Endothelial cell of umbilical vein (primary cell): Measurements from ENCODE around the gene SCIN. TPM values are rescaled to one million over a fixed set of nuclear protein-coding genes. Genes with fewer than 3 reads are reported as not detected.
"Not testable (repeated sequence)": the region's sequence is repeated elsewhere in the genome, so short reads cannot be mapped to it uniquely, and the experiment has no call there.

Experiments
- BruUV-seq: library from RNA; stranded (reverse); fragments of 400-500 nt; replicated peaks from 2 replicates; lab custom pipeline; 2021; lab: Mats Ljungman, UMichigan
- CTCF ChIA-PET: fragments of 300-600, 350-600 bp; sonication (Branson Sonifier 250); formaldehyde crosslinking; loops from one replicate; lab custom pipeline; 2021; ENCODE audit warnings: antibody characterized with exemption, inconsistent platforms; lab: Charles Lee
- POLR2A ChIA-PET: fragments of 300-600, 350-600 bp; sonication (Branson Sonifier 250); formaldehyde crosslinking; loops from one replicate; lab custom pipeline; 2021; ENCODE audit warnings: antibody characterized with exemption, inconsistent platforms; lab: Charles Lee
- DNase-seq: peaks from one replicate; pipeline ENCODE4 v3.0.0-alpha.2; 2011; ENCODE audit warnings: low read depth, low spot score
- FAIRE-seq: peaks from 2 replicates; lab custom pipeline; 2011; peaks lifted over from hg19 to GRCh38; lab: Jason Lieb, UNC
- H2AFZ ChIP-seq: 2 replicates; pipeline ENCODE4 v1.6.0; 2012; ENCODE audit warnings: low read depth, low read length, control low read depth, inconsistent platforms
- H3K27ac ChIP-seq: 2 replicates; pipeline ENCODE4 v1.5.1; 2011; ENCODE audit warnings: low read depth, mild to moderate bottlenecking, control low read depth, low read length, moderate library complexity; ENCODE audit not compliant: insufficient read depth
- H3K27me3 ChIP-seq, 2 experiments: 2 replicates each; pipeline versions ENCODE4 v1.6.0 to v1.6.1; 2011; ENCODE audit warnings: low read length in 2 of 2, mixed read lengths in 1 of 2; ENCODE audit not compliant: control insufficient read depth in 2 of 2, insufficient read depth in 2 of 2
- H3K36me3 ChIP-seq, 2 experiments: 2 replicates in 1 of 2; 3 replicates in 1 of 2; pipeline ENCODE4 v1.5.1; 2011; ENCODE audit warnings: low read length in 2 of 2, mild to moderate bottlenecking in 1 of 2, moderate library complexity in 1 of 2; ENCODE audit not compliant: control insufficient read depth in 2 of 2, insufficient read depth in 2 of 2; ENCODE audit errors: extremely low read depth in 1 of 2
- H3K4me1 ChIP-seq: 3 replicates; pipeline ENCODE4 v1.5.1; 2011; ENCODE audit warnings: mild to moderate bottlenecking, low read length; ENCODE audit not compliant: control insufficient read depth, insufficient read depth; ENCODE audit errors: extremely low read depth
- H3K4me2 ChIP-seq: 2 replicates; pipeline ENCODE4 v1.6.1; 2011; ENCODE audit warnings: low read length, control low read depth, mixed read lengths; ENCODE audit not compliant: insufficient read depth
- H3K4me3 ChIP-seq, 3 experiments: fragments of 200-600 bp in 1 of 3; sonication (generic), shearing (Covaris generic) in 1 of 3; replicated peaks in 1 of 3; 2 replicates each; pipeline ENCODE4 v1.5.1; 2011 to 2016; ENCODE audit warnings: control low read depth in 3 of 3, low read length in 3 of 3, mild to moderate bottlenecking in 2 of 3, inconsistent platforms in 1 of 3, low read depth in 1 of 3, moderate library complexity in 1 of 3; ENCODE audit not compliant: insufficient read depth in 1 of 3
- H3K79me2 ChIP-seq: 2 replicates; pipeline ENCODE4 v1.6.0; 2012; ENCODE audit warnings: low read length, inconsistent platforms; ENCODE audit not compliant: control insufficient read depth, insufficient read depth
- H3K9ac ChIP-seq: replicated peaks from 2 replicates; pipeline ENCODE3; 2011; ENCODE audit warnings: low read length, control low read depth; ENCODE audit not compliant: insufficient read depth; ENCODE audit errors: extremely low read depth
- H3K9me1 ChIP-seq: replicated peaks from 3 replicates; pipeline ENCODE4 v1.6.0; 2011; ENCODE audit warnings: mild to moderate bottlenecking, low read length; ENCODE audit not compliant: control insufficient read depth, insufficient read depth; ENCODE audit errors: extremely low read depth
- H3K9me3 ChIP-seq: replicated peaks from 2 replicates; pipeline ENCODE4 v1.5.1; 2012; ENCODE audit warnings: low read length, inconsistent platforms; ENCODE audit not compliant: control insufficient read depth, insufficient read depth
- H4K20me1 ChIP-seq: replicated peaks from 2 replicates; pipeline ENCODE3; 2011; ENCODE audit warnings: mild to moderate bottlenecking, low read length; ENCODE audit not compliant: control insufficient read depth, insufficient read depth; ENCODE audit errors: extremely low read depth
- CTCF ChIP-seq, 2 donors: IDR thresholded peaks; 1 replicate in 1 of 2; 2 replicates in 1 of 2; pipeline ENCODE4 v1.5.1; 2011; ENCODE audit warnings: low read length in 2 of 2, mild to moderate bottlenecking in 2 of 2, moderate library complexity in 2 of 2, control low read depth in 1 of 2, inconsistent platforms in 1 of 2, low read depth in 1 of 2; ENCODE audit not compliant: insufficient read depth in 1 of 2; ENCODE audit errors: extremely low read depth in 1 of 2
- EZH2 ChIP-seq: IDR thresholded peaks from 2 replicates; pipeline ENCODE4 v1.6.1; 2012; ENCODE audit warnings: borderline replicate concordance, low read depth, mild to moderate bottlenecking, moderate library complexity, low read length, inconsistent platforms; ENCODE audit not compliant: severe bottlenecking
- FOS ChIP-seq: IDR thresholded peaks from 2 replicates; pipeline ENCODE4 v1.6.1; 2011; ENCODE audit warnings: mild to moderate bottlenecking, low read length, moderate library complexity, borderline replicate concordance; ENCODE audit not compliant: insufficient read depth
- GATA2 ChIP-seq: IDR thresholded peaks from 2 replicates; pipeline ENCODE4 v1.7.0; 2011; ENCODE audit warnings: low read depth, mild to moderate bottlenecking, moderate library complexity, mixed read lengths, low read length; ENCODE audit not compliant: insufficient read length, insufficient read depth
- JUN ChIP-seq: IDR thresholded peaks from 2 replicates; pipeline ENCODE4 v1.6.1; 2011; ENCODE audit warnings: borderline replicate concordance, low read depth; ENCODE audit not compliant: insufficient read length, insufficient read depth
- MAX ChIP-seq: IDR thresholded peaks from 2 replicates; pipeline ENCODE4 v1.6.1; 2011; ENCODE audit not compliant: insufficient read depth, insufficient read length
- MYC ChIP-seq: IDR thresholded peaks from one replicate; pipeline ENCODE4 v1.6.1; 2011; ENCODE audit warnings: mild to moderate bottlenecking, low read depth, low read length
- POLR2A ChIP-seq: IDR thresholded peaks from 2 replicates; pipeline ENCODE4 v1.6.1; 2012; ENCODE audit warnings: low read depth, mild to moderate bottlenecking, control low read depth, low read length
- POLR2AphosphoS5 ChIP-seq: IDR thresholded peaks from 2 replicates; pipeline ENCODE4 v1.6.1; 2012; ENCODE audit warnings: low read depth, mild to moderate bottlenecking, control low read depth, low read length, moderate library complexity; ENCODE audit not compliant: insufficient read depth
- dilution Hi-C: fragments of 300-500 bp; cut with MboI; formaldehyde crosslinking; loops from one replicate; pipeline ENCODE4 v1.15.0; 2019; ENCODE audit warnings: low sequenced_read_pairs; ENCODE audit not compliant: extremely low pct_ligation_motif_present
- intact Hi-C: fragments of 100-400 bp; cut with micrococcal nuclease; formaldehyde crosslinking; loops from one replicate; pipeline ENCODE4 v1.10.0; 2022
- polyA plus RNA-seq, 4 experiments: library from polyadenylated mRNA; depleted of rRNA in 3 of 4; stranded (reverse) in 3 of 4; unstranded in 1 of 4; fragments of >200 nt; gene quantifications; 2 replicates each; pipeline versions ENCODE4 v1.2.1 to v1.2.3, GENCODE V29; 2011 to 2012; ENCODE audit warnings: missing spikeins in 1 of 4
- total RNA-seq: library from RNA; stranded (reverse); gene quantifications from 2 replicates; pipeline ENCODE4 v1.2.3, GENCODE V29; 2021

The SCIN gene
- total and polyA plus RNA-seq, 2 donors (not counting 3 experiments of a cell fraction or from before 2014, with no cell fraction given): 0.07 to 0.69 TPM

DNA sequence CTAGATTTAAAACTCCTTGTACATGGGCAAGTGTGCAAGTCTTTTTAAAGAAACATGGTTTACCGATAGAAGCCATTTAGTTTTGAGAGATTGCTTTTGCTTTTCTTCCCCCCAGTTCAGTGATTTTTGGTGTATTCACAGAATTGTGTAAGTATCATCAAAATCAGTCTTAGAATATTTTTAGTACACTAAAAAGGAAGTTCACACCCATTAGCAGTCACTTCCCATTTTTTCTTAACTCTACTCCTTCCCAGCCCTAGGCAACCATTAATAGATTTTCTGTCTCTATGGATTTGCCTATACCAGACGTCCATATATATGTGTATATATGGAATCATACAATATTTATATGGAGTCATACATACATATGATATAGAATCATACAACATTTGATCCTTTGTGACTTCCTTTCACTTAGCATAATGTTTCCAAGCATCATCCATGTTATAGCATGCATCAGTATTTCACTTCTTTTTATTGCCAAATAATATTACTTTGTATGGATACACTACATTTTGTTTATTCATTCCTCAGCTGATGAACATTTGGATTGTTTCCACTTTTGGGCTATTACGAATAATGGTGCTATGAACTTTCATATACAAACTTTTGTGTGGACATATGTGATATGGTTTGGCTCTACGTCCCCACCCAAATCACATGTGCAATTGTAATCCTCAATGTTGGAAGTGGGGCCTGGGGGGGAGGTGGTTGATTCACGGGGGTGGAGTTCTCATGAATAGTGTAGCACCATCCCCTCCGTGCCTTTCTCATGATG is 100.4 kb downstream of the SCIN start:
- ChIA-PET POLR2A (no interaction called here), CTCF (interaction anchor here (1.1 to 1.3 kb wide), 2 partner anchors 32 to 95 kb away, joined by 3 read pairs; no protein-coding TSS in a partner anchor)
- H3K79me2 ChIP-seq: no peaks in the 10 kb centered on the region
- no peak overlapping the region for H3K4me2 ChIP-seq
- FAIRE-seq (no peak), DNase-seq (no peak)
- H3K9me1 ChIP-seq: no peaks in the 10 kb centered on the region
- H3K9ac ChIP-seq: no peak overlapping the region
- no peak overlapping the region for H3K27ac ChIP-seq
- H4K20me1 ChIP-seq: no peaks in the 10 kb centered on the region
- H3K9me3 ChIP-seq: no peaks in the 10 kb centered on the region
- intact Hi-C loops (no loop called here), dilution Hi-C loops (no loop called here)
- H3K4me3 ChIP-seq: no peak overlapping the region
- no peaks in the 10 kb centered on the region for H3K36me3 ChIP-seq
- H2AFZ ChIP-seq: no peak overlapping the region
- H3K27me3 ChIP-seq: peaks cover 0 to 1% of the 10 kb centered on the region in 2 experiments
- no TSS peak for BruUV-seq
- TF ChIP-seq POLR2AphosphoS5 (no peak), FOS (no peak), MYC (no peak), MAX (no peak), EZH2 (no peak), GATA2 (no peak), CTCF (IDR thresholded peaks at IDR 0.05; ENCODE audit: extremely low read depth in 1 of 2, insufficient read depth in 1 of 2, low read depth in 1 of 2, low read length in 2 of 2) (no peak), JUN (no peak), POLR2A (no peak)
- H3K4me1 ChIP-seq: no peaks in the 10 kb centered on the region

DNA sequence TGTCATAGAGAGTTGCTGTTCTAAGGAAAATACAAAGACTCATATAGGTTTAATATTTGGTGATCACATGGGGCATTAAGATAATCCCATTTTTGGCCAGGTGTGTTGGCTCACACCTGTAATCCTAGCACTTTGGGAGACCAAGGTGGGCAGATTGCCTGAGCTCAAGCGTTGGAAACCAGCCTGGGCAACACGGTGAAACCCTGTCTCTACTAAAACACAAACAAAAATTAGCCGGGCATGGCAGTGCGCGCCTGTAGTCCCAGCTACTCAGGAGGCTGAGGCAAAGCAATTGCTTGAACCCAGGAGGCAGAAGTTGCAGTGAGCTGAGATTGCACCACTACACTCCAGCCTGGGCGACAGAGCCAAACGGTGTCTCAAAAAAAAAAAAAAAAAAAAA is 102.9 kb downstream of the SCIN start:
- FAIRE-seq, H3K4me1 ChIP-seq, H3K36me3 ChIP-seq, H3K27me3 ChIP-seq, H3K9me3 ChIP-seq, H3K9ac ChIP-seq, H3K9me1 ChIP-seq, BruUV-seq, H3K27ac ChIP-seq, dilution Hi-C loops, DNase-seq, intact Hi-C loops, H2AFZ ChIP-seq, H3K4me3 ChIP-seq, H4K20me1 ChIP-seq, H3K4me2 ChIP-seq, H3K79me2 ChIP-seq: not testable (repeated sequence)
- ChIA-PET CTCF (interaction anchor here (0.7 to 3.4 kb wide), 3 partner anchors 13 to 149 kb away, joined by 3 to 13 read pairs (median 3); no protein-coding TSS in a partner anchor), POLR2A (interaction anchor here (0.6 kb wide), 1 partner anchor 603 kb away, joined by 4 read pairs; no protein-coding TSS in a partner anchor)
